ENCODE results near the gene PSMB1. TPM values are rescaled to one million over a fixed set of nuclear protein-coding genes. Genes with fewer than 3 reads are reported as not detected.

The PSMB1 gene
- total RNA-seq, 4 donors from 2014 or later = 208 to 291 (median 239) TPM

GRCh38 chr6:170516783-170517616 is 36.1 kb downstream of the PSMB1 start:
- no peak for TF ChIP-seq CTCF (IDR thresholded peaks at IDR 0.05; ENCODE audit: low read depth)

GRCh38 chr6:170514908-170515307 is 38.2 kb downstream of the PSMB1 start:
- no peak for TF ChIP-seq CTCF (IDR thresholded peaks at IDR 0.05; ENCODE audit: low read depth)

GRCh38 chr6:170512249-170512648 is 40.9 kb downstream of the PSMB1 start:
- TF ChIP-seq CTCF (IDR thresholded peaks at IDR 0.05; ENCODE audit: low read depth) = no peak

- no peak for TF ChIP-seq CTCF (IDR thresholded peaks at IDR 0.05; ENCODE audit: low read depth)
These were observed 42.5 kb downstream of the PSMB1 start for GRCh38 chr6:170510631-170511030.

- TF ChIP-seq CTCF (IDR thresholded peaks at IDR 0.05; ENCODE audit: low read depth) = no peak
These were observed 43.4 kb downstream of the PSMB1 start for GRCh38 chr6:170509723-170510018.

GRCh38 chr6:170506446-170506845 is 46.7 kb downstream of the PSMB1 start:
- TF ChIP-seq CTCF (IDR thresholded peaks at IDR 0.05; ENCODE audit: low read depth) = no peak

- no peak for TF ChIP-seq CTCF (IDR thresholded peaks at IDR 0.05; ENCODE audit: low read depth)
These were observed 47.8 kb downstream of the PSMB1 start for GRCh38 chr6:170505306-170505705.

Measured in subcutaneous adipose tissue (tissue), 4 donors.